DOHH2 (cell line): ENCODE results near the gene OR10G2.
"Not testable (repeated sequence)": the region's sequence is repeated elsewhere in the genome, so short reads cannot be mapped to it uniquely, and the experiment has no call there.

Source experiments
- EZH2phosphoT487 ChIP-seq: fragments of 200-600 bp; sonication (generic); IDR thresholded peaks from 2 replicates; pipeline ENCODE4 v1.6.1; 2017; ENCODE audit warnings: borderline replicate concordance, mild to moderate bottlenecking, antibody characterized with exemption, low read length, moderate library complexity, mixed read lengths
- TF ChIP-seq, protein P1 (sequence below): fragments of 200-600 bp; sonication (generic); IDR thresholded peaks from one replicate; pipeline ENCODE4 v1.5.1; 2014; ENCODE audit warnings: antibody characterized with exemption, mild to moderate bottlenecking, low read depth, low read length; ENCODE audit not compliant: poor library complexity, severe bottlenecking

DNA sequence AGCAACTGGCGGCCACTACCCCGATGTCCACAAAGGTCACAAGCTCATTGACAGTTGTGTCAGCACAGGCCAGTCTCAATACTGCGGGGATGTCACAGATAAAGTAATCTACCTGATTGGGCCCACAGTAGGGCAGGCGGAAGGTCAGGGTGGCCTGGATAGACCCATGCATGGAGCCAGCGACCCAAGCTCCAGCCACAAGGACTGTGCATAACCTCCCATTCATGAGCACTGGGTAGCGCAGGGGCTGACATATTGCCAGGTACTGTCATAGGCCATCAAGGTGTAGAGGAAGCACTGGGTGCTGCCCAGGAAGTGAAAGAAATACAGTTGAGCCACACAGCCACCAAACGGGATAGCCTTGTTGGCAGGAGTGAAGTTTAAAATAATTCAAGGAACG lies 32.6 kb downstream of the OR10G2 start:
- TF ChIP-seq, protein P1, sequence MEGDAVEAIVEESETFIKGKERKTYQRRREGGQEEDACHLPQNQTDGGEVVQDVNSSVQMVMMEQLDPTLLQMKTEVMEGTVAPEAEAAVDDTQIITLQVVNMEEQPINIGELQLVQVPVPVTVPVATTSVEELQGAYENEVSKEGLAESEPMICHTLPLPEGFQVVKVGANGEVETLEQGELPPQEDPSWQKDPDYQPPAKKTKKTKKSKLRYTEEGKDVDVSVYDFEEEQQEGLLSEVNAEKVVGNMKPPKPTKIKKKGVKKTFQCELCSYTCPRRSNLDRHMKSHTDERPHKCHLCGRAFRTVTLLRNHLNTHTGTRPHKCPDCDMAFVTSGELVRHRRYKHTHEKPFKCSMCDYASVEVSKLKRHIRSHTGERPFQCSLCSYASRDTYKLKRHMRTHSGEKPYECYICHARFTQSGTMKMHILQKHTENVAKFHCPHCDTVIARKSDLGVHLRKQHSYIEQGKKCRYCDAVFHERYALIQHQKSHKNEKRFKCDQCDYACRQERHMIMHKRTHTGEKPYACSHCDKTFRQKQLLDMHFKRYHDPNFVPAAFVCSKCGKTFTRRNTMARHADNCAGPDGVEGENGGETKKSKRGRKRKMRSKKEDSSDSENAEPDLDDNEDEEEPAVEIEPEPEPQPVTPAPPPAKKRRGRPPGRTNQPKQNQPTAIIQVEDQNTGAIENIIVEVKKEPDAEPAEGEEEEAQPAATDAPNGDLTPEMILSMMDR = not testable (repeated sequence)
- TF ChIP-seq EZH2phosphoT487 = not testable (repeated sequence)
